HepG2 (cell line): ENCODE data around the gene TBC1D7. TPM values are rescaled to one million over a fixed set of nuclear protein-coding genes. Genes with fewer than 3 reads are reported as not detected.

ENCODE experiments used
- ATAC-seq: fragments of 200-7000 bp; cut with Tn5 transposase; 3 replicates; pipeline ENCODE4 v1.9.1; 2020; ENCODE audit warnings: mild to moderate bottlenecking, moderate library complexity
- BruUV-seq: library from RNA; stranded (reverse); fragments of 400-500 nt; replicated peaks from 2 replicates; lab custom pipeline; 2021; lab: Mats Ljungman, UMichigan
- CTCF ChIA-PET: fragments of 300-600 bp; formaldehyde crosslinking; extraction: SDS; loops from one replicate; lab custom pipeline; 2021; ENCODE audit warnings: low total read pairs, inconsistent platforms, low intra/inter-chr PET ratio; lab: Yijun Ruan, JAX
- POLR2A ChIA-PET: fragments of 350-600 bp; sonication (Branson Sonifier 250); formaldehyde crosslinking; loops from one replicate; lab custom pipeline; 2020; ENCODE audit warnings: antibody characterized with exemption, inconsistent platforms; lab: Yijun Ruan, JAX
- DNase-seq: peaks from one replicate; pipeline ENCODE4 v3.0.0-alpha.2; 2015; ENCODE audit warnings: low spot score
- FAIRE-seq: peaks from 3 replicates; lab custom pipeline; 2011; peaks lifted over from hg19 to GRCh38; lab: Jason Lieb, UNC
- H2AFZ ChIP-seq: one replicate; pipeline ENCODE4 v1.6.1; 2011; ENCODE audit warnings: low read length, inconsistent platforms
- H3K27ac ChIP-seq: fragments of 300-600 bp; 3 replicates; pipeline ENCODE4 v1.8.0; 2011; ENCODE audit warnings: mixed run types, mild to moderate bottlenecking, mixed read lengths, low read length, inconsistent platforms; ENCODE audit not compliant: insufficient read depth; ENCODE audit errors: extremely low read length
- H3K27me3 ChIP-seq, 2 experiments: fragments of 200-600 bp in 1 of 2; 2 replicates in 1 of 2; 3 replicates in 1 of 2; pipeline versions ENCODE4 v1.6.0 to v1.8.0; 2011; ENCODE audit warnings: low read length in 2 of 2, mild to moderate bottlenecking in 2 of 2, moderate library complexity in 2 of 2, inconsistent platforms in 1 of 2; ENCODE audit not compliant: insufficient read depth in 2 of 2, control insufficient read depth in 1 of 2
- H3K36me3 ChIP-seq, 2 experiments: fragments of 200-600 bp in 1 of 2; replicated peaks in 1 of 2; 2 replicates in 1 of 2; 3 replicates in 1 of 2; pipeline versions ENCODE4 v1.5.1 to v1.8.0; 2011; ENCODE audit warnings: low read length in 2 of 2, inconsistent platforms in 1 of 2; ENCODE audit not compliant: insufficient read depth in 2 of 2, control insufficient read depth in 1 of 2
- H3K4me1 ChIP-seq: 2 replicates; pipeline ENCODE4 v1.5.1; 2012; ENCODE audit warnings: low read length, inconsistent platforms; ENCODE audit not compliant: insufficient read depth
- H3K4me2 ChIP-seq: 2 replicates; pipeline ENCODE4 v1.6.0; 2011; ENCODE audit warnings: low read depth, low read length, inconsistent platforms
- H3K4me3 ChIP-seq, 3 experiments: fragments of 200-600 bp in 1 of 3; sonication (generic), shearing (Covaris generic) in 1 of 3; replicated peaks in 1 of 3; 2 replicates each; pipeline ENCODE4 v1.5.1; 2011 to 2016; ENCODE audit warnings: low read length in 3 of 3, inconsistent platforms in 2 of 3, low read depth in 2 of 3, mild to moderate bottlenecking in 2 of 3, control low read depth in 1 of 3, mixed read lengths in 1 of 3; ENCODE audit not compliant: insufficient read depth in 1 of 3
- H3K79me2 ChIP-seq: one replicate; pipeline ENCODE4 v1.6.1; 2011; ENCODE audit warnings: low read length, inconsistent platforms; ENCODE audit not compliant: insufficient read depth
- H3K9ac ChIP-seq: 2 replicates; pipeline ENCODE4 v1.6.0; 2011; ENCODE audit warnings: mild to moderate bottlenecking, low read depth, low read length, inconsistent platforms; ENCODE audit not compliant: insufficient read depth
- H3K9me3 ChIP-seq: 2 replicates; pipeline ENCODE4 v1.5.1; 2012; ENCODE audit warnings: mild to moderate bottlenecking, low read length
- H4K20me1 ChIP-seq: 2 replicates; pipeline ENCODE4 v1.6.0; 2011; ENCODE audit warnings: inconsistent platforms, mild to moderate bottlenecking, low read length, moderate library complexity; ENCODE audit not compliant: insufficient read depth
- HMG20B ChIP-seq: conservative IDR thresholded peaks from 2 replicates; pipeline ENCODE4 v1.6.1; 2016; ENCODE audit warnings: missing genetic modification reagents, missing compliant biosample characterization
- MAFF ChIP-seq: IDR thresholded peaks from 2 replicates; pipeline ENCODE4 v1.6.1; 2011; ENCODE audit warnings: low read depth, low read length, improper control_type of control experiment
- NFYB ChIP-seq: sonication (generic); formaldehyde crosslinking; IDR thresholded peaks from 2 replicates; pipeline ENCODE4 v1.4.0; 2020; ENCODE audit warnings: missing genetic modification reagents
- POLR2AphosphoS2 ChIP-seq: IDR thresholded peaks from 2 replicates; pipeline ENCODE4 v1.6.1; 2011; ENCODE audit warnings: low read depth, low read length, improper control_type of control experiment
- ZNF263 ChIP-seq: sonication (generic); formaldehyde crosslinking; IDR thresholded peaks from 2 replicates; pipeline ENCODE4 v1.4.0; 2020; ENCODE audit warnings: missing genetic modification reagents
- ZNF337 ChIP-seq: sonication (generic); formaldehyde crosslinking; IDR thresholded peaks from 2 replicates; pipeline ENCODE4 v1.5.1; 2020; ENCODE audit warnings: missing genetic modification reagents, low read depth, mild to moderate bottlenecking, borderline replicate concordance
- ZNF672 ChIP-seq: sonication (generic); formaldehyde crosslinking; IDR thresholded peaks from 2 replicates; pipeline ENCODE4 v1.8.1; 2022; ENCODE audit warnings: missing genetic modification reagents
- ZNF766 ChIP-seq: sonication (generic); formaldehyde crosslinking; IDR thresholded peaks from 2 replicates; pipeline ENCODE4 v1.5.0; 2020; ENCODE audit warnings: missing genetic modification reagents, borderline replicate concordance
- WGBS: methylation state at CpG from one replicate; pipeline ENCODE4 v1.1.6; 2017; ENCODE audit warnings: low lambda C conversion rate; 5-methylcytosine and 5-hydroxymethylcytosine counted together
- in situ Hi-C: cut with HindIII; loops from 2 replicates; pipeline ENCODE4 v1.10.0; 2017; ENCODE audit warnings: low pct_unique_long_range_greater_than_20kb; ENCODE audit not compliant: extremely low pct_ligation_motif_present
- intact Hi-C: fragments of 100-400 bp; cut with micrococcal nuclease; formaldehyde crosslinking; loops from one replicate; pipeline ENCODE4 v1.10.0; 2022; ENCODE audit not compliant: unreplicated experiment
- polyA plus RNA-seq, 8 experiments: library from polyadenylated mRNA; depleted of rRNA in 3 of 8; stranded (reverse) in 7 of 8; unstranded in 1 of 8; fragments of >200 nt; fragmentation: Illumina TruSeq in 4 of 8; extraction: Trizol in 4 of 8; gene quantifications; 2 replicates each; pipeline versions ENCODE4 v1.2.1 to v1.2.3, GENCODE V29; 2011 to 2016; ENCODE audit warnings: low read depth in 4 of 8, missing spikeins in 1 of 8, mixed read lengths in 1 of 8; ENCODE audit not compliant: insufficient read depth in 1 of 8
- total RNA-seq, 5 experiments: library from RNA; depleted of rRNA; stranded (reverse); fragments of >200 nt; fragmentation: Illumina TruSeq; extraction: Trizol; gene quantifications; 2 replicates each; pipeline ENCODE4 v1.2.3, GENCODE V29; 2016; ENCODE audit warnings: low read depth in 1 of 5
- TF ChIP-seq, protein P1 (sequence below): sonication (generic); formaldehyde crosslinking; conservative IDR thresholded peaks from 2 replicates; pipeline ENCODE4 v1.4.0; 2020; ENCODE audit warnings: missing genetic modification reagents
- TF ChIP-seq, protein P2 (sequence below), 2 experiments: sonication (generic) in 1 of 2; formaldehyde crosslinking in 1 of 2; IDR thresholded peaks; 2 replicates each; pipeline versions ENCODE4 v1.5.1 to v1.6.1; 2011 to 2020; ENCODE audit warnings: borderline replicate concordance in 1 of 2, low read depth in 1 of 2, low read length in 1 of 2, mild to moderate bottlenecking in 1 of 2, missing genetic modification reagents in 1 of 2, moderate library complexity in 1 of 2

The TBC1D7 gene
- total and polyA plus RNA-seq, 2 of the 13 experiments (the other 11 are each of a cell fraction or from before 2014, with no cell fraction given): 23.3 to 30.8 TPM

GRCh38 chr6:13305791-13306190 lies 22.5 kb downstream of the TBC1D7 start (continued):
- TF ChIP-seq, protein P1, sequence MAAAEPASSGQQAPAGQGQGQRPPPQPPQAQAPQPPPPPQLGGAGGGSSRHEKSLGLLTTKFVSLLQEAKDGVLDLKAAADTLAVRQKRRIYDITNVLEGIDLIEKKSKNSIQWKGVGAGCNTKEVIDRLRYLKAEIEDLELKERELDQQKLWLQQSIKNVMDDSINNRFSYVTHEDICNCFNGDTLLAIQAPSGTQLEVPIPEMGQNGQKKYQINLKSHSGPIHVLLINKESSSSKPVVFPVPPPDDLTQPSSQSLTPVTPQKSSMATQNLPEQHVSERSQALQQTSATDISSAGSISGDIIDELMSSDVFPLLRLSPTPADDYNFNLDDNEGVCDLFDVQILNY: no peak
- TF ChIP-seq, all 625 proteins: peak for 0

GRCh38 chr6:13305288-13305687 lies 23.0 kb downstream of the TBC1D7 start:
- BruUV-seq: no TSS peak
- intact Hi-C loops: no loop called here
- no peaks in the 10 kb centered on the region for H3K27me3 ChIP-seq
- no peak overlapping the region for H3K4me2 ChIP-seq
- H2AFZ ChIP-seq: no peak overlapping the region
- POLR2A ChIA-PET: interaction anchor here (1.1 kb wide), 1 partner anchor 23 kb away, joined by 7 read pairs; the partner anchor contains the start of gene TBC1D7
- no peak for FAIRE-seq
- no peak overlapping the region for H3K9ac ChIP-seq
- DNase-seq: no peak
- TF ChIP-seq MAFF: no peak
- TF ChIP-seq ZNF766 (CRISPR knock-in tag): no peak
- TF ChIP-seq, protein P2, sequence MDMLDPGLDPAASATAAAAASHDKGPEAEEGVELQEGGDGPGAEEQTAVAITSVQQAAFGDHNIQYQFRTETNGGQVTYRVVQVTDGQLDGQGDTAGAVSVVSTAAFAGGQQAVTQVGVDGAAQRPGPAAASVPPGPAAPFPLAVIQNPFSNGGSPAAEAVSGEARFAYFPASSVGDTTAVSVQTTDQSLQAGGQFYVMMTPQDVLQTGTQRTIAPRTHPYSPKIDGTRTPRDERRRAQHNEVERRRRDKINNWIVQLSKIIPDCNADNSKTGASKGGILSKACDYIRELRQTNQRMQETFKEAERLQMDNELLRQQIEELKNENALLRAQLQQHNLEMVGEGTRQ (IDR thresholded peaks at IDR 0.05; ENCODE audit: low read depth, low read length): no peak
- TF ChIP-seq, protein P2 (CRISPR knock-in tag; IDR thresholded peaks at IDR 0.05; ENCODE audit: borderline replicate concordance): no peak
- TF ChIP-seq NFYB (CRISPR knock-in tag): no peak
- no peak for TF ChIP-seq ZNF337
- no peak for TF ChIP-seq ZNF263 (CRISPR knock-in tag)
- TF ChIP-seq HMG20B (CRISPR knock-in tag): no peak
- TF ChIP-seq POLR2AphosphoS2: no peak
- TF ChIP-seq ZNF672 (CRISPR knock-in tag): no peak
- TF ChIP-seq, all 625 proteins: peak for 0
- no peak for ATAC-seq
- H3K4me3 ChIP-seq: no peak overlapping the region
- H3K9me3 ChIP-seq: no peaks in the 10 kb centered on the region
- peaks cover 57% of the 10 kb centered on the region for H3K4me1 ChIP-seq
- peaks cover 18 to 45% of the 10 kb centered on the region in 2 experiments for H3K36me3 ChIP-seq
- CTCF ChIA-PET: no interaction called here
- H4K20me1 ChIP-seq: no peaks in the 10 kb centered on the region
- 93% methylated on average over 4 of the region's 4 CpGs for WGBS
- in situ Hi-C loops: no loop called here
- no peak overlapping the region for H3K27ac ChIP-seq
- no peaks in the 10 kb centered on the region for H3K79me2 ChIP-seq
